ENCODE data around the gene HABP4. TPM values are rescaled to one million over a fixed set of nuclear protein-coding genes. Genes with fewer than 3 reads are reported as not detected.

The HABP4 gene
- total RNA-seq, result 11.0 and 19.5 TPM in 2 replicates

GRCh38 chr9:96449845-96450612 lies at the start of gene HABP4:
Gene HABP4, plus strand, starts transcription at chr9:96450169. Its CDS starts 111 bp downstream, at chr9:96450280.

GRCh38 chr9:96418083-96418919 lies 31.7 kb upstream of the HABP4 start, which contains the start of gene ZNF367:
Gene ZNF367, minus strand, starts transcription at chr9:96418370. Its CDS starts 338 bp downstream, at chr9:96418032.

Other genes with a start within 250 kb of the HABP4 start
- not detected in 2 replicates for gene HSD17B3, start 148.0 kb upstream of the HABP4 start, total RNA-seq
- gene SLC35D2, start 66.5 kb upstream of the HABP4 start, total RNA-seq, result 18.7 and 20.2 TPM in 2 replicates
- gene ZNF367, start 31.8 kb upstream of the HABP4 start, total RNA-seq, result 1.2 and 2.3 TPM in 2 replicates
- 12.2 and 17.0 TPM in 2 replicates for gene CDC14B, start 169.7 kb downstream of the HABP4 start, total RNA-seq
- 12.4 and 13.1 TPM in 2 replicates for gene PRXL2C, start 205.1 kb downstream of the HABP4 start, total RNA-seq